Measurements from ENCODE around the gene RHOT2.
"Not testable (repeated sequence)": the region's sequence is repeated elsewhere in the genome, so short reads cannot be mapped to it uniquely, and the experiment has no call there.

The RHOT2 gene

GRCh38 chr16:681746-682427 is 14.0 kb downstream of the RHOT2 start:
- DNase-seq (ENCODE audit: low read depth), result no peak

- DNase-seq (ENCODE audit: low read depth), result no peak
Observed at GRCh38 chr16:682493-683395, 14.8 kb downstream of the RHOT2 start.

GRCh38 chr16:683396-684070 is 15.6 kb downstream of the RHOT2 start:
- DNase-seq (ENCODE audit: low read depth), result no peak

- peak; percentile 93 for DNase-seq (ENCODE audit: low read depth)
Observed at GRCh38 chr16:684071-684794, 16.3 kb downstream of the RHOT2 start, which contains the start of gene JMJD8. JMJD8 (minus strand) TSS chr16:684334; CDS start chr16:684319, 15 bp downstream.

GRCh38 chr16:684961-685696 is 17.2 kb downstream of the RHOT2 start:
- DNase-seq (ENCODE audit: low read depth), result no peak

- no peak for DNase-seq (ENCODE audit: low read depth)
Observed at GRCh38 chr16:685967-686366, 18.0 kb downstream of the RHOT2 start.

- DNase-seq (ENCODE audit: low read depth), result no peak
Observed at GRCh38 chr16:686459-687260, 18.7 kb downstream of the RHOT2 start.

- DNase-seq (ENCODE audit: low read depth), result no peak
Observed at GRCh38 chr16:687499-687898, 19.6 kb downstream of the RHOT2 start.

- DNase-seq (ENCODE audit: low read depth), result no peak
Observed at GRCh38 chr16:689175-689897, 21.4 kb downstream of the RHOT2 start.

- DNase-seq (ENCODE audit: low read depth), result not testable (repeated sequence)
Observed at GRCh38 chr16:691242-691641, 23.3 kb downstream of the RHOT2 start.

GRCh38 chr16:692356-693108 is 24.6 kb downstream of the RHOT2 start:
- no peak for DNase-seq (ENCODE audit: low read depth)

GRCh38 chr16:693364-693763 is 25.4 kb downstream of the RHOT2 start:
- DNase-seq (ENCODE audit: low read depth), result no peak

GRCh38 chr16:693766-694165 is 25.8 kb downstream of the RHOT2 start:
- no peak for DNase-seq (ENCODE audit: low read depth)

GRCh38 chr16:694187-694862 is 26.4 kb downstream of the RHOT2 start:
- no peak for DNase-seq (ENCODE audit: low read depth)

- DNase-seq (ENCODE audit: low read depth), result no peak
Observed at GRCh38 chr16:694863-695354, 27.0 kb downstream of the RHOT2 start.

GRCh38 chr16:695355-696089 is 27.6 kb downstream of the RHOT2 start:
- DNase-seq (ENCODE audit: low read depth), result no peak

- no peak for DNase-seq (ENCODE audit: low read depth)
Observed at GRCh38 chr16:698911-699671, 31.2 kb downstream of the RHOT2 start.
